BLaER1 (cell line): Measurements from ENCODE around the gene NHLH1.

Experiments used
- H3K27ac ChIP-seq: shearing (Covaris generic); formaldehyde crosslinking; 2 replicates; pipeline ENCODE4 v1.8.1; 2022
- H3K27me3 ChIP-seq: shearing (Covaris generic); formaldehyde crosslinking; 2 replicates; pipeline ENCODE4 v1.8.1; 2022
- H3K36me3 ChIP-seq: shearing (Covaris generic); formaldehyde crosslinking; 2 replicates; pipeline ENCODE4 v1.8.1; 2022
- H3K4me1 ChIP-seq: shearing (Covaris generic); formaldehyde crosslinking; 2 replicates; pipeline ENCODE4 v1.8.1; 2022
- H3K4me2 ChIP-seq: shearing (Covaris generic); formaldehyde crosslinking; 2 replicates; pipeline ENCODE4 v1.8.1; 2022
- H3K4me3 ChIP-seq: shearing (Covaris generic); formaldehyde crosslinking; 2 replicates; pipeline ENCODE4 v1.8.1; 2022
- H3K9ac ChIP-seq: shearing (Covaris generic); formaldehyde crosslinking; 2 replicates; pipeline ENCODE4 v1.8.1; 2022
- H3K9me3 ChIP-seq: shearing (Covaris generic); formaldehyde crosslinking; 2 replicates; pipeline ENCODE4 v1.8.1; 2022
- H4K20me1 ChIP-seq: shearing (Covaris generic); formaldehyde crosslinking; 2 replicates; pipeline ENCODE4 v1.8.1; 2022
- Cebpa-rat ChIP-seq: shearing (Covaris generic); IDR thresholded peaks from 2 replicates; pipeline ENCODE4 v1.8.1; 2022

Gene NHLH1

GRCh38 chr1:160415696-160416290 lies 48.9 kb downstream of the NHLH1 start:
- no peak overlapping the region for H3K27ac ChIP-seq
- peaks cover 66% of the 10 kb centered on the region for H3K36me3 ChIP-seq
- no peaks in the 10 kb centered on the region for H3K9me3 ChIP-seq
- no peak overlapping the region for H3K4me2 ChIP-seq
- no peak overlapping the region for H3K9ac ChIP-seq
- no peak overlapping the region for H3K4me3 ChIP-seq
- no peaks in the 10 kb centered on the region for H3K27me3 ChIP-seq
- TF ChIP-seq Cebpa-rat: no peak
- H4K20me1 ChIP-seq: peaks cover 7% of the 10 kb centered on the region; the same call in 1 of the 2 replicates
- H3K4me1 ChIP-seq: peaks cover 16% of the 10 kb centered on the region

- no peak overlapping the region for H3K27ac ChIP-seq
These were observed 49.5 kb downstream of the NHLH1 start for GRCh38 chr1:160416369-160416768.

GRCh38 chr1:160418483-160418882 lies 51.6 kb downstream of the NHLH1 start:
- H3K27me3 ChIP-seq: no peaks in the 10 kb centered on the region
- H3K4me3 ChIP-seq: no peak overlapping the region
- H4K20me1 ChIP-seq: no peaks in the 10 kb centered on the region; the same call in 1 of the 2 replicates
- H3K27ac ChIP-seq: no peak overlapping the region
- no peak for TF ChIP-seq Cebpa-rat
- no peak overlapping the region for H3K9ac ChIP-seq
- no peaks in the 10 kb centered on the region for H3K9me3 ChIP-seq
- no peaks in the 10 kb centered on the region for H3K4me1 ChIP-seq
- H3K36me3 ChIP-seq: peaks cover 85% of the 10 kb centered on the region
- H3K4me2 ChIP-seq: no peak overlapping the region

More at GRCh38 chr1:160416369-160416768, 49.5 kb downstream of the NHLH1 start:
- peaks cover 12% of the 10 kb centered on the region for H3K4me1 ChIP-seq
- H3K9ac ChIP-seq: no peak overlapping the region
- no peaks in the 10 kb centered on the region for H3K27me3 ChIP-seq
- no peak for TF ChIP-seq Cebpa-rat
- no peaks in the 10 kb centered on the region for H3K9me3 ChIP-seq
- peaks cover 2% of the 10 kb centered on the region; the same call in 1 of the 2 replicates for H4K20me1 ChIP-seq
- no peak overlapping the region for H3K4me3 ChIP-seq
- H3K36me3 ChIP-seq: peaks cover 71% of the 10 kb centered on the region
- H3K4me2 ChIP-seq: no peak overlapping the region

GRCh38 chr1:160419150-160419837 lies 52.4 kb downstream of the NHLH1 start:
- TF ChIP-seq Cebpa-rat: no peak
- Histone ChIP-seq H3K4me1 (no peaks in the 10 kb centered on the region), H3K27ac (no peak overlapping the region), H3K27me3 (no peaks in the 10 kb centered on the region), H3K4me2 (no peak overlapping the region), H3K9me3 (no peaks in the 10 kb centered on the region), H3K36me3 (peaks cover 93% of the 10 kb centered on the region), H4K20me1 (no peaks in the 10 kb centered on the region; the same call in 1 of the 2 replicates), H3K9ac (no peak overlapping the region), H3K4me3 (no peak overlapping the region)

- no peak for TF ChIP-seq Cebpa-rat
- Histone ChIP-seq H4K20me1 (no peaks in the 10 kb centered on the region; the same call in 1 of the 2 replicates), H3K36me3 (peaks cover 98% of the 10 kb centered on the region), H3K27me3 (no peaks in the 10 kb centered on the region), H3K9me3 (no peaks in the 10 kb centered on the region), H3K27ac (no peak overlapping the region), H3K9ac (no peak overlapping the region), H3K4me2 (no peak overlapping the region), H3K4me1 (no peaks in the 10 kb centered on the region), H3K4me3 (no peak overlapping the region)
These were observed 52.9 kb downstream of the NHLH1 start for GRCh38 chr1:160419838-160420169.

- no peaks in the 10 kb centered on the region for H3K4me1 ChIP-seq
- TF ChIP-seq Cebpa-rat: no peak
- H3K4me2 ChIP-seq: no peak overlapping the region
- peaks cover 97% of the 10 kb centered on the region for H3K36me3 ChIP-seq
- no peaks in the 10 kb centered on the region for H3K9me3 ChIP-seq
- H3K4me3 ChIP-seq: no peak overlapping the region
- H3K9ac ChIP-seq: no peak overlapping the region
- no peaks in the 10 kb centered on the region for H3K27me3 ChIP-seq
- no peaks in the 10 kb centered on the region for H4K20me1 ChIP-seq
- no peak overlapping the region for H3K27ac ChIP-seq
These were observed 54.3 kb downstream of the NHLH1 start for GRCh38 chr1:160420881-160421842.

- TF ChIP-seq Cebpa-rat: no peak
- Histone ChIP-seq H3K27me3 (no peaks in the 10 kb centered on the region), H3K9me3 (no peaks in the 10 kb centered on the region), H3K36me3 (peaks cover 97% of the 10 kb centered on the region), H3K9ac (no peak overlapping the region), H3K27ac (no peak overlapping the region), H3K4me3 (no peak overlapping the region), H3K4me2 (no peak overlapping the region), H4K20me1 (no peaks in the 10 kb centered on the region), H3K4me1 (no peaks in the 10 kb centered on the region)
These were observed 55.0 kb downstream of the NHLH1 start for GRCh38 chr1:160421881-160422280.
